Small intestine (tissue), 7 donors: ENCODE results near the gene CLEC18C. TPM values are rescaled to one million over a fixed set of nuclear protein-coding genes. Genes with fewer than 3 reads are reported as not detected.
"Not testable (repeated sequence)": the region's sequence is repeated elsewhere in the genome, so short reads cannot be mapped to it uniquely, and the experiment has no call there.

Source experiments
- DNase-seq, 2 donors: peaks; one replicate each; pipeline versions ENCODE4 v3.0.0 to v3.0.0-alpha.2; 2013
- FAIRE-seq: peaks from 2 replicates; lab custom pipeline; 2012; peaks lifted over from hg19 to GRCh38; lab: Jason Lieb, UNC
- H3K27ac ChIP-seq, 3 donors: one replicate each; pipeline ENCODE4 v1.5.1; 2013; ENCODE audit warnings: low read length in 2 of 3, mild to moderate bottlenecking in 2 of 3, control low read depth in 1 of 3, inconsistent platforms in 1 of 3, low read depth in 1 of 3, moderate library complexity in 1 of 3
- H3K27me3 ChIP-seq, 3 donors: one replicate each; pipeline ENCODE4 v1.6.1; 2013; ENCODE audit warnings: low read length in 3 of 3, inconsistent platforms in 1 of 3; ENCODE audit not compliant: control insufficient read depth in 3 of 3, insufficient read depth in 3 of 3
- H3K36me3 ChIP-seq, 3 donors: one replicate each; pipeline ENCODE4 v1.6.1; 2013; ENCODE audit warnings: low read length in 3 of 3, inconsistent platforms in 1 of 3, low read depth in 1 of 3, mild to moderate bottlenecking in 1 of 3, moderate library complexity in 1 of 3; ENCODE audit not compliant: control insufficient read depth in 3 of 3, insufficient read depth in 2 of 3
- H3K4me1 ChIP-seq, 3 donors: one replicate each; pipeline ENCODE4 v1.6.1; 2013; ENCODE audit warnings: low read length in 2 of 3, inconsistent platforms in 1 of 3, low read depth in 1 of 3, mild to moderate bottlenecking in 1 of 3, moderate library complexity in 1 of 3; ENCODE audit not compliant: control insufficient read depth in 3 of 3, insufficient read depth in 2 of 3
- H3K4me3 ChIP-seq, 3 donors: one replicate each; pipeline ENCODE4 v1.5.1; 2013; ENCODE audit warnings: low read length in 3 of 3, control low read depth in 1 of 3, inconsistent platforms in 1 of 3, low read depth in 1 of 3, mild to moderate bottlenecking in 1 of 3, moderate library complexity in 1 of 3
- H3K9me3 ChIP-seq, 2 donors: one replicate each; pipeline ENCODE4 v1.6.1; 2013; ENCODE audit warnings: low read depth in 1 of 2, low read length in 1 of 2; ENCODE audit not compliant: control insufficient read depth in 2 of 2, insufficient read depth in 1 of 2
- WGBS, 3 donors: extraction: QIAGEN DNeasy Blood & Tissue Kit; methylation state at CpG; one replicate each; pipeline ENCODE4 v1.1.7; 2013; 5-methylcytosine and 5-hydroxymethylcytosine counted together
- polyA plus RNA-seq, 4 donors: library from polyadenylated mRNA; stranded (reverse) in 3 of 4; unstranded in 1 of 4; fragments of 200-250 nt in 3 of 4; fragments of 120-200 nt in 1 of 4; gene quantifications; one replicate each; pipeline versions ENCODE4 v1.2.1 to v1.2.3, GENCODE V29; 2013
- donor health status: healthy with polysubstance abuse.
- donor health status: control.
- donor health status: control.
- donor health status: Bipolar disorder and iron deficiency.
- donor health status: healthy.

CLEC18C gene
- polyA plus RNA-seq, 4 donors = 0.18 to 3.1 (median 0.43) TPM; not detected in 1

DNA sequence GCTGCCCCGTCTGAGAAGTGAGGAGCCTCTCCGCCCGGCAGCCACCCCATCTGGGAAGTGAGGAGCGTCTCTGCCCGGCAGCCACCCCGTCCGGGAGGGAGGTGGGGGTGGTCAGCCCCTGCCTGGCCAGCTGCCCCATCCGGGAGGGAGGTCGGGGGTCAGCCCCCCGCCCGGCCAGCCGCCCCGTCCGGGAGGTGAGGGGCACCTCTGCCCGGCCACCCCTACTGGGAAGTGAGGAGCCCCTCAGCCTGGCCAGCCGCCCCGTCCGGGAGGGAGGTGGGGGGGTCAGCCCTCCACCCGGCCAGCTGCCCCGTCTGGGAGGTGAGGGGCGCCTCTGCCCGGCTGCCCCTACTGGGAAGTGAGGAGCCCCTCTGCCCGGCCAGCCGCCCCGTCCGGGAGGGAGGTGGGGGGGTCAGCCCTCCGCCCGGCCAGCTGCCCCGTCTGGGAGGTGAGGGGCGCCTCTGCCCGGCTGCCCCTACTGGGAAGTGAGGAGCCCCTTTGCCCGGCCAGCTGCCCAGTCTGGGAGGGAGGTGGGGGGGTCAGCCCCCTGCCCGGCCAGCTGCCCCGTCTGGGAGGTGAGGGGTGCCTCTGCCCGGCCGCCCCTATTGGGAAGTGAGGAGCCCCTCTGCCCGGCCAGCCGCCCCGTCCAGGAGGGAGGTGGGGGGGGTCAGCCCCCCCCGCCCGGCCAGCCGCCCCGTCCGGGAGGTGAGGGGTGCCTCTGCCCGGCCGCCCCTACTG is 31.2 kb downstream of the CLEC18C start:
- H3K27me3 ChIP-seq, FAIRE-seq, H3K4me1 ChIP-seq, DNase-seq, H3K27ac ChIP-seq, H3K36me3 ChIP-seq, H3K9me3 ChIP-seq, H3K4me3 ChIP-seq: not testable (repeated sequence)
- 94 to 100% (median 97%) methylated on average over 7 to 37 of the region's 46 CpGs for WGBS, 3 donors

DNA sequence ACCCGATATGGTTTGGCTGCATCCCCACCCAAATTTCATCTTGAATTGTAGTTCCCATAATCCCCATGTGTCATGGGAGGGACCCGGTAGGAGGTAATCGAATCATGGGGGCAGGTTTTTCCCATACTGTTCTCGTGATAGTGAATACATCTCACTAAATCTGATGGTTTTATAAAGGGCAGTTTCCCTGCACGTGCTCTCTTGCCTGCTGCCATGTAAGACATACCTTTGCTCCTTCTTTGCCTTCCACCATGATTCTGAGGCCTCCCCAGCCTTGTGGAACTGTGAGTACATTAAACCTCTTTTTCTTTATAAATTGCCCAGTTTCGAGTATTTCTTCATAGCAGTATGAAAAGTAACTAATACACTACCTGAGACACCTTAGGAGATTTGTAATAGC is 32.8 kb downstream of the CLEC18C start:
- H3K9me3 ChIP-seq, H3K36me3 ChIP-seq, H3K4me3 ChIP-seq, H3K27me3 ChIP-seq, DNase-seq, H3K4me1 ChIP-seq, FAIRE-seq, H3K27ac ChIP-seq: not testable (repeated sequence)
- WGBS, 3 donors = 89 to 99% (median 93%) methylated on average over 4 to 6 of the region's 6 CpGs

DNA sequence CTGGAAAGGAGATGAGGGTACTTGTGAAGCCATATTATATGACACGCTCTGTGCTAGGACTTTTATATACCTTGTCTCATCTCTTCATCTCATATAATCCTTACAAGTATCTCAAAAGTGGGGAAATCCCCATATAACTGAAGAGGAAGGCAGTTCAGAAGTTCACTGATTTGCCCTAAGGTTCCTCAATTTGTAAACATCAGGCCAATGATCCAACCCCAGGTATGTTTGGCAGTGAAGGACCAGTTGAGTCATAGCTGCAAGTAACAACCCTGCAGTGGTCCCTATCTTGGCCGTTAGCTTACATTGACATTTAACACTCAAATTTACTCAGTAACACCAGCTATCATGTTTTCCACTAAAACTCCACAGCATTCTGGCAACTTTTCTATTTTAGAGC is 45.0 kb downstream of the CLEC18C start:
- not testable (repeated sequence) for H3K4me1 ChIP-seq, FAIRE-seq, H3K27ac ChIP-seq, DNase-seq, H3K9me3 ChIP-seq, H3K4me3 ChIP-seq, H3K36me3 ChIP-seq, H3K27me3 ChIP-seq
- 80 to 85% (median 83%) methylated on average over 2 of the region's 2 CpGs for WGBS, 3 donors

DNA sequence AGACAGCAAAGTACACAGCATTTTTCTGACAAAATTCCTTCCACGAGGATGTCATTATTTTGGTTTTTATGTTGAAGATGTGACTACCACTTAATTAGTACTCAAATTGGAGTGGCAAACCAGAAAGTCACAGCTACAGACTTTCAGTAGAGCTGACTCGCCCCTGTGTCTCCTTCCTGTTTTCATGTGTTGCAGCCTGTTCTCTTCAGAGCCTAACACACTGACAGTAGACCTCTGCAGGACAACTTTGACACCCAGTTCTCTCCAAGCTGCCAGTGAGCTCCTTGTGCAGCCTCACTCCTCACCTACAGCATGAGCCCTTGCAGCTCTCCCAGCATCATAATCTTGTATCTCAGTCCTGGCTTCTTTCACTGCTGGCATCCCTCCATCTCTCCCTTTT is 49.0 kb downstream of the CLEC18C start:
- not testable (repeated sequence) for FAIRE-seq, H3K4me1 ChIP-seq, H3K27ac ChIP-seq, DNase-seq, H3K9me3 ChIP-seq, H3K36me3 ChIP-seq, H3K27me3 ChIP-seq, H3K4me3 ChIP-seq
- 55 to 96% (median 81%) methylated on average over 2 of the region's 2 CpGs for WGBS, 3 donors

DNA sequence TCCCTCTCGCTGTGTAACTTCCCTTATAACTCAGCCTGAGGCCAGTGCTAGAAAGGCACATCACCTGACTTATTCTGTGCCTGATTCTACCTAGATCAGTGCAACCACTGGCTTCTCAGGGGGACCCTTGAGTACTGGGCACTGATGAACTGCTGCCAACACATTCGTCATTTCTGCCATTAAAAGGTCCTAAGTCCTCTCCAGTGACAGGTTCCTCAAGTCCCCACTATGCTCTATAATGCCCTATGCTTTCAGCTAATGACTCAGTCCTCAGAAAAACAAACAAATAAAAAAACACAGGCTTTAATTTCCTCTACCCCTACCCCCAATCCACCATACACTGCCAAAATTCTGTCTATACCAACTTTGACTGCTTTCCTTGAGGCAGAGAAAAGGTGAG is 49.6 kb downstream of the CLEC18C start:
- H3K27me3 ChIP-seq, H3K4me3 ChIP-seq, H3K4me1 ChIP-seq, FAIRE-seq, H3K9me3 ChIP-seq, H3K36me3 ChIP-seq: not testable (repeated sequence)
- H3K27ac ChIP-seq = peak overlapping the region in 1 of 3 donors; percentile 8
- peak; percentile 47 to 68 for DNase-seq
- WGBS, 3 donors = 17 to 55% (median 46%) methylated on average over 1 of the region's 2 CpGs

DNA sequence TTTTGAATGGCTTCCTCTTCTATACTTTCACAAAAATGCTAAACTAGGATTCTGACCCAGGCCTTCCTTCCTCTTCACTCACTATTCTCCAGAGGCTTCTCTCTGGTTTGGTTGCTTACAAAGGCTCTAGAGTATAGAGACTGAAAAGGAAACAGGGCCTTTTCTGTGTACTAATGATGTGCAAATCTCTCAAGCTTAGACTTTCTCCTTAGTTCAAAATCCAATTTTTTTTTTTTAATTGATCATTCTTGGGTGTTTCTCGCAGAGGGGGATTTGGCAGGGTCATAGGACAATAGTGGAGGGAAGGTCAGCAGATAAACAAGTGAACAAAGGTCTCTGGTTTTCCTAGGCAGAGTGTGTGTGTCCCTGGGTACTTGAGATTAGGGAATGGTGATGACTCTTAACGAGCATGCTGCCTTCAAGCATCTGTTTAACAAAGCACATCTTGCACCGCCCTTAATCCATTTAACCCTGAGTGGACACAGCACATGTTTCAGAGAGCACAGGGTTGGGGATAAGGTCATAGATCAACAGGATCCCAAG is 50.5 kb downstream of the CLEC18C start:
- peak overlapping the region in 1 of 3 donors; percentile 8 for H3K27ac ChIP-seq
- FAIRE-seq, H3K4me1 ChIP-seq, H3K4me3 ChIP-seq, H3K9me3 ChIP-seq, H3K36me3 ChIP-seq, H3K27me3 ChIP-seq: not testable (repeated sequence)
- WGBS, 3 donors = 8 to 61% (median 39%) methylated on average over 1 of the region's 3 CpGs
- peak; percentile 27 to 28 for DNase-seq

DNA sequence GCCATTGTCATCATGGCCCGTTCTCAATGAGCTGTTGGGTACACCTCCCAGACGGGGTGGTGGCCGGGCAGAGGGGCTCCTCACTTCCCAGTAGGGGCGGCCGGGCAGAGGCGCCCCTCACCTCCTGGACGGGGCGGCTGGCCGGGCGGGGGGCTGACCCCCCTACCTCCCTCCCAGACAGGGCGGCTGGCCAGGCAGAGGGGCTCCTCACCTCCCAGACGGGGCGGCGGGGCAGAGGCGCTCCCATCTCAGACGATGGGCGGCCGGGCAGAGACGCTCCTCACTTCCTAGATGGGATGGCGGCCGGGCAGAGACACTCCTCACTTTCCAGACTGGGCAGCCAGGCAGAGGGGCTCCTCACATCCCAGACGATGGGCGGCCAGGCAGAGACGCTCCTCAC is 51.1 kb downstream of the CLEC18C start:
- not testable (repeated sequence) for H3K27me3 ChIP-seq, H3K4me3 ChIP-seq, H3K36me3 ChIP-seq, H3K4me1 ChIP-seq, DNase-seq, FAIRE-seq, H3K9me3 ChIP-seq
- peak overlapping the region in 1 of 3 donors; percentile 11 for H3K27ac ChIP-seq
- WGBS, 3 donors = 98 to 99% (median 99%) methylated on average over 9 to 20 of the region's 24 CpGs

DNA sequence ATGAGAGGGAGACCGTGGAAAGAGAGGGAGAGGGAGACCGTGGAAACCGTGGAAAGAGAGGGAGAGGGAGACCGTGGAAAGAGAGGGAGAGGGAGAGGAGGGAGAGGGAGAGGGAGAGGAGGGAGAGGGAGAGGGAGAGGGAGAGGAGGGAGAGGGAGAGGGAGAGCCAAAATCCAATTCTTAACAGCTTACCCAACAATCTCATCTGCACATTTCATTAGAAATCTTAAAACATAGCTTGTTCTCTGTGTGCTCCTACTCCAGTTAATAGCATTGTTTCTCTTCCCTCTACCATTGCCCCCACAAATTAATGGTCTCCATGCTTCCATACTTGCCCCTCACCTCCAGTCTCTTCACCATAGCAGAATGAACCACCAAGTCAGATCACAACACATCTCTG is 51.8 kb downstream of the CLEC18C start:
- not testable (repeated sequence) for H3K27me3 ChIP-seq, H3K36me3 ChIP-seq, H3K27ac ChIP-seq, H3K9me3 ChIP-seq, FAIRE-seq, DNase-seq, H3K4me1 ChIP-seq, H3K4me3 ChIP-seq
- WGBS, 3 donors = 93 to 100% (median 97%) methylated on average over 2 to 3 of the region's 4 CpGs

DNA sequence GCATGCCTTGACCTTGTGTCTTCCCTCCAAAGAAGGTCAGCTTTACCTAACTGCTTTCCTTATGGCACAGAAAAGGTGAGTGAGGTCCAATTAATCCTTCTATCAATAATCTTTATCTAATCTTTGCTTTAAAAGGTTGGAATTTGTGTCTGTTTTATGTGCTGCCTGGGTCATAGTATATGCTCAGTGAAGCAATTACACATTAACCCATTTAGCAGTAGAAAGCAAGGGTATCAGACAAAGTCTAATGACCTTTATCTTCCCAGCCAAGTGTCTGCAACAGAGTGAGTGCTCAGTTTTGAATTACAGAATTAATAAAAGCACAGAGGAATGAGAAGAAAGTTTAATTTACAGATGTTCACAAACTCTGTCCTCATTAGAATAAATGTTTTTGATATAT is 52.4 kb downstream of the CLEC18C start:
- not testable (repeated sequence) for H3K9me3 ChIP-seq, H3K27me3 ChIP-seq, DNase-seq, FAIRE-seq, H3K4me3 ChIP-seq, H3K36me3 ChIP-seq, H3K4me1 ChIP-seq, H3K27ac ChIP-seq
